Measurements from ENCODE around the gene MIB1.

DNA sequence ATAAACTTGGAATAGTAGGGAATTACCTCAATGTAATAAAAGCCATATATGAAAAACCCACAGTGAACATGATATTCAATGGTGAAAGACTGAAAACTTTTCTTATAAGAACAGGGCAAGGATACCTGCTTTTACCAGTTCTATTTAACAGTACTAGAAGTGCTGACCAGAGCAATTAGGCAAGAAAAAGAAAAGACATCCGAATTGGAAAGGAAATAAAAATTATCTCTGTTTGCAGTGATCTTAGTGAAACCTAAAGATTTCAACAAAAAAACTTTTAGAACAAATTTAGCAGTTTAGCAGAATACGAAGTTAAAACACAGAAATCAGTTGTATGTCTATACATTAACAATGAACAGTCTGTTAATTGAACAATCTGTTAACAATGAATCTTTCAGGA is 69.1 kb downstream of the MIB1 start:
- TF ChIP-seq ZNF510 (tag by site-specific recombination; IDR thresholded peaks at IDR 0.05; ENCODE audit: insufficient replicate concordance) (no peak), CTCF (tag by site-specific recombination; IDR thresholded peaks at IDR 0.05) (no peak), ZNF449 (tag by site-specific recombination; IDR thresholded peaks at IDR 0.05) (no peak), BCL11A (tag by site-specific recombination; IDR thresholded peaks at IDR 0.05; ENCODE audit: low read depth) (no peak), KLF10 (tag by site-specific recombination; IDR thresholded peaks at IDR 0.05) (no peak), ZNF292 (tag by site-specific recombination; IDR thresholded peaks at IDR 0.05; ENCODE audit: borderline replicate concordance, low read depth) (no peak), KLF7 (tag by site-specific recombination; IDR thresholded peaks at IDR 0.05; ENCODE audit: borderline replicate concordance) (no peak), ZNF423 (tag by site-specific recombination; IDR thresholded peaks at IDR 0.05) (no peak), ZNF658 (tag by site-specific recombination; IDR thresholded peaks at IDR 0.05) (no peak), ZNF530 (tag by site-specific recombination; IDR thresholded peaks at IDR 0.05; ENCODE audit: low read depth) (no peak)

Data from HEK293 (cell line).